Peyer's patch (tissue), 4 donors: ENCODE measurements around the gene CD81.

Experiments
- CTCF ChIP-seq, 6 experiments: fragments of 450-650 bp in 4 of 6; fragments of 200-600 bp in 2 of 6; sonication (generic) in 1 of 6; IDR thresholded peaks; one replicate each; pipeline ENCODE4 v1.5.1; 2017 to 2019; ENCODE audit warnings: antibody characterized with exemption in 6 of 6, mild to moderate bottlenecking in 3 of 6, moderate library complexity in 1 of 6
- POLR2A ChIP-seq, 2 donors: fragments of 450-650 bp; IDR thresholded peaks; one replicate each; pipeline ENCODE4 v1.5.1; 2017; ENCODE audit warnings: antibody characterized with exemption in 2 of 2, mild to moderate bottlenecking in 2 of 2, moderate library complexity in 2 of 2

DNA sequence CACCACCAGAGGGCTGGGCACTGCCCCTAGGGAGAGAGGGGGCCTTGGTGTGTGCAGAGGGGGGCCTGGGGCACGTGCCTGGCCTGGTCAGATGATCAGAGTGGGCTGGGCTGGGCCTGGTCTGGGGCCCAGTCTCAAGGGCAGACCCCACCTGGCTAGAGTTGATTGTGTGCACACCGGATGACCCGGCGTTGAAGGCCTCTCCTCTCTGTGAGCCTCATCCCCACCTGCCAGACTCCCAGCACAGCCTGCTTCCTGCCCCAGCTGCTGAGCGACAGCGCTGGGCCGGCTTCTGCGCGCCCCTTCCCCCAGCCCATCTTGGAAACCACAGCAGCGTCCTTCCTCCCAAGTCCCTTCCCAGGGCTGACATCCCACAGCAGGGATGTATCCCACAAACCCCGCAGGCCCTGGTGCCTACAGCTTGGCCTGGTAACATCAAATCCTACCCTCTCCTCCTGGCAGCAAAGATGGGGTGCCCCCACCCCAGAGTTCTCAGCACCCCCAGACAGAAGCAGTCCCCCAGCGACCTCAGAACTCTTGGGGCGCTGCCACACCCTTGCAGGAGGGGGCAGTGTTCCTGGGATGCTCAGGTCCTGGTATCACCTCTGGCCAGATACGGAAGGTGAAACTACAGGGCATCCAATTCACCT is 12.4 kb downstream of the CD81 start:
- TF ChIP-seq CTCF (IDR thresholded peaks at IDR 0.05) (no peak), POLR2A (IDR thresholded peaks at IDR 0.05) (no peak)
